GM10266 (cell line): Measurements from ENCODE around the gene AP1S1.

Experiments
- DNase-seq: peaks from one replicate; pipeline ENCODE4 v3.0.0; 2012; ENCODE audit errors: extremely low spot score
- CTCF ChIP-seq: IDR thresholded peaks from 2 replicates; pipeline ENCODE4 v1.5.1; 2012; ENCODE audit warnings: mild to moderate bottlenecking, low read depth; ENCODE audit not compliant: control insufficient read depth, insufficient read depth; ENCODE audit errors: missing control alignments

Gene AP1S1

GRCh38 chr7:101165958-101166647 is 11.8 kb downstream of the AP1S1 start:
- no peak for DNase-seq
- TF ChIP-seq CTCF = no peak

GRCh38 chr7:101166648-101166908 is 12.3 kb downstream of the AP1S1 start:
- no peak for TF ChIP-seq CTCF
- DNase-seq = no peak

DNA sequence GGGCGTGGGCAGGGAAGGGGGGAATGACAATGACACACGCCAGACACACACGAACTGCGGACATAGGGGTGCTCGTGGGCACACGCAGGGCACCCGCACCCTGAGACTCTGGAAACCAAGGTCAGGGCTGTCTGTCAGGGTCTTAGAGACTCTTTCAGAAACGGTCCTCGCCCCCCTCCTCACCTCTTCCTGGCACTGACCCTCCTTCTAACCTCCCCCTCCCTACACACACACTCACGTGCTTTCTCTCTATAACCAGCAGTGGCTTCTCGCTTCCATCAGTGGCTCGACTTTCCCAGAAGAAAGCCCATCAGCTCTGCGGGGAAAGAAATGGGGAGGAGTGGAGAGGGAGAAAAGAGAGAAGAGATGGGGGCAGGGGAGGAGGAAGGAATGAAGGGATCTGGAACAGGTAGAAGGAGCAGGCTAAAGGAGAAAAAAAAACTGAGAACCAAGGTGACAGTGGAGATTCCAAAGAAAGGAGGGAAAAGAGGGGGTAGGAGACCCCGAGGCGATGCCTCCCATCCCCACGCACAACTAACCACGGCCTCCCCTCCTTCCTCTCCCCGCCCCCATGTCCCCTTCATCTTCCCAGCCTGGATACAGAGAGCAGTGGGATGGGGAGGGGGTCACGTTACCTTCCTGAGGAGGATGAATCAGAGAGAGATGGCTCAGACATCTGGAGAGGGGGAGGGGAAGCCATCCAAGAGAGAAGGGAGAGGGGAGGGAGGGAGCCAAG is 12.8 kb downstream of the AP1S1 start:
- DNase-seq = no peak
- TF ChIP-seq CTCF = no peak

GRCh38 chr7:101167645-101168411 is 13.6 kb downstream of the AP1S1 start:
- no peak for TF ChIP-seq CTCF
- no peak for DNase-seq

DNA sequence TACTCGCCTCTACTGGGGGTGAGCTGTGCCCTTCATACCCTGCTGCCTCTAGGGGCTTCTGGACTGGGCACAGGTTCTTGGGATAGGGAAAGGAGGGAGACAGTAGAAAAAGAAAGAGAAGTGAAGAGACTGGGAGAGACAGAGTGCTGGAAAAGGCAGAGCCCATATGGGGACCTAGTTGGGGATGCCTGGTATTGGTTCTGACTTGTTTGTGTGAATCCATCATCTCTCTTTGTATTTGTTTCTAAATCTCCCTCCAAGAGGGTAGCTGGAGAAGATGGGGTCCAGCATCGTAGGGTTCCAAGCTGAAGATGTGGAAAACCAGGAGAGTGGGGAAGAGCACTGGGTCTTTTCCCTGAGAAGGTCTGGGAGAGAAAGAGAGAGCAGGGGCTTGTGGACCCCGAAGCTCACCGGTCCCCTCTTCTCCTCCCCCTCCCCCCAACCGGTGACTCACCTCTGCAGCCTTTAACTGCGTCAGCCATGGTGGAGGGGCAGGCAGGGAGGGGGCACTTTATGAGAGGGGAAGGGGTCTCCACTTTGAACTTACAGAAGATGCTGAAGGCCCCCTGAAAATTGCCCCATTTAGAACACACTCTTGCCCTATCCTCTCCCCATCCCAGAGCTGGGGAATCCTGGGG is 14.3 kb downstream of the AP1S1 start:
- DNase-seq = no peak
- no peak for TF ChIP-seq CTCF

- no peak for DNase-seq
- no peak for TF ChIP-seq CTCF
Measured at GRCh38 chr7:101169110-101169837, 15.0 kb downstream of the AP1S1 start.
